Gastroesophageal sphincter (tissue), 4 donors: ENCODE data around the gene CIZ1. TPM values are rescaled to one million over a fixed set of nuclear protein-coding genes. Genes with fewer than 3 reads are reported as not detected.

Experiments used
- ATAC-seq: fragments of 150-250 bp; one replicate; pipeline ENCODE4 v1.9.1; 2016; ENCODE audit warnings: mild to moderate bottlenecking, moderate library complexity
- H3K27ac ChIP-seq, 4 donors: fragments of 200-600 bp; sonication (generic) in 3 of 4; 1 replicate in 3 of 4; 2 replicates in 1 of 4; pipeline ENCODE4 v1.5.1; 2016 to 2019
- H3K27me3 ChIP-seq: fragments of 200-600 bp; sonication (generic); one replicate; pipeline ENCODE4 v1.5.1; 2019
- H3K36me3 ChIP-seq, 2 donors: fragments of 200-600 bp; sonication (generic); one replicate each; pipeline ENCODE4 v1.5.1; 2019; ENCODE audit warnings: control low read depth in 1 of 2
- H3K4me1 ChIP-seq, 3 donors: fragments of 200-600 bp; sonication (generic); 1 replicate in 2 of 3; 2 replicates in 1 of 3; pipeline ENCODE4 v1.5.1; 2016 to 2019; ENCODE audit warnings: control low read depth in 2 of 3
- H3K4me3 ChIP-seq, 2 donors: fragments of 200-600 bp; sonication (generic); one replicate each; pipeline ENCODE4 v1.5.1; 2019; ENCODE audit warnings: mild to moderate bottlenecking in 1 of 2, moderate library complexity in 1 of 2
- H3K9me3 ChIP-seq, 3 donors: fragments of 200-600 bp; sonication (generic); one replicate each; pipeline ENCODE4 v1.5.1; 2017 to 2019; ENCODE audit warnings: control low read depth in 2 of 3
- EP300 ChIP-seq: sonication (generic); formaldehyde crosslinking; IDR thresholded peaks from one replicate; pipeline ENCODE4 v1.6.1; 2017; ENCODE audit warnings: antibody characterized with exemption, mild to moderate bottlenecking
- POLR2A ChIP-seq, 2 donors: fragments of 450-650 bp; IDR thresholded peaks; one replicate each; pipeline ENCODE4 v1.6.1; 2017; ENCODE audit warnings: antibody characterized with exemption in 2 of 2, mild to moderate bottlenecking in 2 of 2, moderate library complexity in 1 of 2
- POLR2AphosphoS5 ChIP-seq: sonication (generic); formaldehyde crosslinking; IDR thresholded peaks from one replicate; pipeline ENCODE4 v1.6.1; 2017; ENCODE audit warnings: antibody characterized with exemption
- WGBS, 2 donors: methylation state at CpG; one replicate each; pipeline ENCODE4 v1.1.5; 2018; ENCODE audit warnings: low coverage in 1 of 2; 5-methylcytosine and 5-hydroxymethylcytosine counted together
- total RNA-seq, 4 donors: library from RNA; depleted of rRNA; stranded (reverse); fragments of >200 nt; gene quantifications; one replicate each; pipeline ENCODE4 v1.1.0, GENCODE V29; 2016
- TF ChIP-seq, protein P1 (sequence below), 4 experiments: fragments of 200-600 bp in 2 of 4; fragments of 450-650 bp in 2 of 4; sonication (generic) in 1 of 4; IDR thresholded peaks; one replicate each; pipeline ENCODE4 v1.5.1; 2017 to 2019; ENCODE audit warnings: antibody characterized with exemption in 4 of 4, mild to moderate bottlenecking in 2 of 4, moderate library complexity in 2 of 4

The CIZ1 gene
- total RNA-seq, 4 donors from 2014 or later, result 41.7 to 83.9 (median 58.1) TPM

DNA sequence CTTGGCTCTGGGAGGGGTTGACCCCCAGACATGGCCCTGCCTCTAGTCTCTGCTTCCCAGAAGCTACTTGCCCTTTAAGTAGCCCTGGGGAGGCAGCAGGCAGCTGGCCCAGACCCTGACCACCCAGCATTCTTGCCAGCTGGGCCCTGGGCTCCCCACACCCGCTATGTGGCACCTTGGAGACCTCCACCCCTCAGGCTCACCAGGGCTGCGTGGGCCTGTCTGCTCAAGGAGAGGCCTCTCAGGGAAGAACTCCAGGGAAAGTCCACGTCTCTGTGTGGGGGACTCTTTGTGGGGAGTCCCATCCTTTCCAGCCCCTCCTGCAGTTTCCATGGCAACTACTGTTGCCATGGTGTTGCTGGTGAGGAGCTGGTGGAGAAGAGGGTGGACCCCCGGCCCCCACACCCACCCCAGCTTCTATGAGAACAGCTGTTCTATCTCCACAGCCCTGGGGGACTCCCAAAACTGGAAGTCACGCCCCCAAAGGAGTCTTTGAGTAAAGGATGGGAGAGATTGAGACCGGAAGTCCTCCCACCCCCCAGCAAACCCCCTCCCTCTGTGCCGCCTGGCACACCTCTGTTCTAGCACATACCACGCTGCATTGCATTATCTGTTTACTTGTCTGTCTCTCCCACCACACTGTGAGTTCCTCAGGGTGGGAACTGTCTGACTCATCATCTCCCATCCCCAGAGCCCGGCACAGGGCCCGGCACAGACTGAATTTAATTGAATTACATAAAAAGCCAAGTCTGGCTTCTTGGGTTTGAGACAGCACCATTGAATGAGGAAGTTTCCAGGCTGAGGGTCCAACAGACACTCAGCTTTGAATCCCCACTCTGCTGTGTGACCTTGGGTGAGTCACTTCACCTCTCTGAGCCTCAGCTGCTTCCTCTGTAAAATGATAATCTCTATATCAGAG is 24.4 kb upstream of the CIZ1 start:
- Histone ChIP-seq H3K4me3 (no peak overlapping the region), H3K27ac (peak overlapping the region in 3 of 4 donors; percentile 69 to 77 (median 70)), H3K27me3 (no peaks in the 10 kb centered on the region), H3K36me3 (peaks cover 0 to 7% of the 10 kb centered on the region in 2 donors), H3K9me3 (no peaks in the 10 kb centered on the region), H3K4me1 (peaks cover 0 to 49% (median 10%) of the 10 kb centered on the region in 3 donors)
- ATAC-seq, result peak; percentile 64
- 29 to 56% methylated on average over 2 to 3 of the region's 10 CpGs for WGBS, 2 donors
- no peak for TF ChIP-seq POLR2A (IDR thresholded peaks at IDR 0.05)
- TF ChIP-seq, protein P1, sequence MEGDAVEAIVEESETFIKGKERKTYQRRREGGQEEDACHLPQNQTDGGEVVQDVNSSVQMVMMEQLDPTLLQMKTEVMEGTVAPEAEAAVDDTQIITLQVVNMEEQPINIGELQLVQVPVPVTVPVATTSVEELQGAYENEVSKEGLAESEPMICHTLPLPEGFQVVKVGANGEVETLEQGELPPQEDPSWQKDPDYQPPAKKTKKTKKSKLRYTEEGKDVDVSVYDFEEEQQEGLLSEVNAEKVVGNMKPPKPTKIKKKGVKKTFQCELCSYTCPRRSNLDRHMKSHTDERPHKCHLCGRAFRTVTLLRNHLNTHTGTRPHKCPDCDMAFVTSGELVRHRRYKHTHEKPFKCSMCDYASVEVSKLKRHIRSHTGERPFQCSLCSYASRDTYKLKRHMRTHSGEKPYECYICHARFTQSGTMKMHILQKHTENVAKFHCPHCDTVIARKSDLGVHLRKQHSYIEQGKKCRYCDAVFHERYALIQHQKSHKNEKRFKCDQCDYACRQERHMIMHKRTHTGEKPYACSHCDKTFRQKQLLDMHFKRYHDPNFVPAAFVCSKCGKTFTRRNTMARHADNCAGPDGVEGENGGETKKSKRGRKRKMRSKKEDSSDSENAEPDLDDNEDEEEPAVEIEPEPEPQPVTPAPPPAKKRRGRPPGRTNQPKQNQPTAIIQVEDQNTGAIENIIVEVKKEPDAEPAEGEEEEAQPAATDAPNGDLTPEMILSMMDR (IDR thresholded peaks at IDR 0.05), result no peak
- TF ChIP-seq EP300, result no peak
- no peak for TF ChIP-seq POLR2AphosphoS5

DNA sequence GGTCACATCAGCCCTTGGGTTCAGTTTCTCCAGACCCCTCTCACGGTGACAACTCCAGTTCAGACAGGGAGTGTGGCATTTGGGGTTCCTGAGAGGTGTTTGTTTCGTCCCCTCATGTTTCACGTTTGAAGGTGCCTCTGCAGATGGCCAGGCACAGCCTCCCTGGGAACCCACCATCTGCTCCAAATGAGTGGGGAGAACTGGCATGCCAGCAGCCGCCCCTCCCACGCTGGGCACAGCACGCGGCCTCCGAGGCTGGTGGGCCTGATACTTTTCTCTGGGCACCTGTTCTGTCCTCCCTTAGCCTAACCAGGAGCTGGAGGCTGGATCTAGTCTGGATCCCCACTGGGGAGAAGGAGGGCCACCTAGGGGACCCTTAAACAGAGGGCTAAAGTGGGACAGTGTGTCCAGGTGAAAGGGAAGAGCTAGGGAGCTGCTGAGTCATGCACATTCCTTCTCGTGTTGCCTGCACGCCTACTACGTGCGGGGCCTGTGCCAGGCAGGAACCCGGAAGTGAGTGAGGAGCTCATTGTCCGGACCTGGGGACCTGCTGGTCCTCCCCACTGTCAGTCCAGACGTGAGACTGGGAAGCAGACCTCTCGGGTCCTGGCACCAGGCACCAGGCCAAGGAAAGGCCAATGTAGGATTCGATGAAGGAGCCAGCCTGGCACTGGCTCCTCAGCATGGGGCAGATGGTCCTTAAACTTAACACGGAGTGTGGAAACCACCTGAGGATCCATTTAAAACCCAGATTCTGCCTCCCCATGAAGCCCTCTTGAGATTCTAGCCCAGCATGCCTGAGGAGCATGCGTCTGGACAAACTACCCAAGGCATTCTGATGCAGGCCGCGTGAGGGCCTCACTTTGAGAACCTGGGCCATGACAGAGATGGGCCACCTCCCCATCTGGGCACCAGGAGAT is 23.5 kb upstream of the CIZ1 start:
- H3K4me3 ChIP-seq, result no peak overlapping the region
- H3K27ac ChIP-seq, result peak overlapping the region in 3 of 4 donors; percentile 69 to 77 (median 70)
- H3K27me3 ChIP-seq, result no peaks in the 10 kb centered on the region
- TF ChIP-seq EP300 (no peak), POLR2AphosphoS5 (no peak), POLR2A (IDR thresholded peaks at IDR 0.05) (no peak)
- TF ChIP-seq, protein P1 (IDR thresholded peaks at IDR 0.05), result no peak
- 56 to 83% methylated on average over 2 to 7 of the region's 21 CpGs for WGBS, 2 donors
- peaks cover 0 to 53% (median 13%) of the 10 kb centered on the region in 3 donors for H3K4me1 ChIP-seq
- H3K9me3 ChIP-seq, result no peaks in the 10 kb centered on the region
- ATAC-seq, result no peak
- no peaks in the 10 kb centered on the region for H3K36me3 ChIP-seq

DNA sequence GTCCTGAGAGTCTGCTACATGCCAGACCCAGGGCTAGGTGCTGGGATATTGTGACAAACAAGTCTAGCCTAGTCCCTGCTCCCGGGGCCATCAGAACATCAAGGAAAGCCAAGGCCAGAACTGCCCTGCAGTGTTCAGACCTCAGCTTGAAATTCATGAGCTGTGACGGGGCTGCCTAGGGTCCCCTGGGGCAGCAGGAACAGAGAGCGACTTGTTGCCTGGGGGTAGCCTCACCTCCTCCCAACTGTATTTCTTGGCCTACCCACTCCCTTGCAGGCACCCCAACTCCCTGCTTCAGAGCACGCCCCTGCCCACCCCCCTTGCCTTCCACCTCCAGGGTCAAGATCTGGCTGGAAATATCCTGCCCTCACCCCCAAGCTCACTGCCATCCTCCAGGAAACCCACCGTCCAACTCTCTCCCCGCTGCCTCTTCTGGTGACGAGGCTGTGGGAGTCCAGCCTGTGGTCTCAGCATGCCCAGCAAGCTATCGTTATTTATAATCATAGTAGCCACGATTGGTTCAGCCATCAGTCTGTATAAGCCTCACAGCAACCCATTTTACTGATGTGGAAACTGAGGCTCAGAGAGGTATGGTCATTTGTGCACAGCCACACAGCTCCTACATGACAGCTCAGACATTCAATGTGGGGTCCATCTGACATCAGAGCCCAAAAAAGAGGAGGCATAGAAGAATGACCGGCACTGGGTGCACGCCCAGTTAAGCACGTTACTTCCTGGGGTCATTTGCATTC is 22.6 kb upstream of the CIZ1 start:
- Histone ChIP-seq H3K27me3 (no peaks in the 10 kb centered on the region), H3K9me3 (no peaks in the 10 kb centered on the region), H3K27ac (peak overlapping the region in 1 of 4 donors; percentile 70), H3K36me3 (no peaks in the 10 kb centered on the region), H3K4me3 (no peak overlapping the region), H3K4me1 (peaks cover 0 to 49% (median 13%) of the 10 kb centered on the region in 3 donors)
- TF ChIP-seq POLR2AphosphoS5 (no peak), POLR2A (IDR thresholded peaks at IDR 0.05) (no peak), EP300 (no peak)
- TF ChIP-seq, protein P1 (IDR thresholded peaks at IDR 0.05), result no peak
- no peak for ATAC-seq
- 78% methylated on average over 11 of the region's 12 CpGs; no CpG with 5 or more reads in 1 of the 2 donors for WGBS, 2 donors

DNA sequence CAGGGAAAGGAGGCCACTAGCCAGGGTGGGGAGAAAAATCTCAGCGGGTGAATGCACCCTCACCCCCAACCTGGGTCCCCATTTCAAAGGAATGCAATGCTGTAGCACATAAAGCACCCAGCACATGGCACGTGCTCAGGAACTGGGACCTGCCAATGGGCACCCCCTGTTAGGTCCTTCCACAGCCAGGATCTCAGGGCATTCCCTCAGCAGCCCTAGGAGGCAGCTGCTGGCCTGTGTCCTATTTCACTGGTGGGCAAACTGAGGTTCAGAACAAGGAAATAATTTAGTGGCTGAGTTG is 20.6 kb upstream of the CIZ1 start:
- WGBS, 2 donors, result 75 to 83% methylated on average over 1 to 2 of the region's 2 CpGs
- H3K27ac ChIP-seq, result peak overlapping the region in 1 of 4 donors; percentile 42
- no peak for ATAC-seq
- no peaks in the 10 kb centered on the region for H3K27me3 ChIP-seq
- H3K4me3 ChIP-seq, result no peak overlapping the region
- H3K4me1 ChIP-seq, result peaks cover 0 to 30% (median 7%) of the 10 kb centered on the region in 3 donors
- no peaks in the 10 kb centered on the region for H3K9me3 ChIP-seq
- TF ChIP-seq, protein P1 (IDR thresholded peaks at IDR 0.05), result no peak
- no peak for TF ChIP-seq POLR2AphosphoS5
- no peak for TF ChIP-seq EP300
- no peak for TF ChIP-seq POLR2A (IDR thresholded peaks at IDR 0.05)
- no peaks in the 10 kb centered on the region for H3K36me3 ChIP-seq
